ENCODE data around the gene TTC21A.

- no peak for TF ChIP-seq PHF20 (CRISPR knock-in tag; IDR thresholded peaks at IDR 0.05)
- TF ChIP-seq ZFP36L1 (CRISPR knock-in tag; IDR thresholded peaks at IDR 0.05), result no peak
- no peak for TF ChIP-seq CTCF (CRISPR knock-in tag; IDR thresholded peaks at IDR 0.05)
- TF ChIP-seq ARNT (IDR thresholded peaks at IDR 0.05), result no peak
- no peak for TF ChIP-seq ZNF792 (CRISPR knock-in tag; IDR thresholded peaks at IDR 0.05)
- TF ChIP-seq ZBTB1 (CRISPR knock-in tag; IDR thresholded peaks at IDR 0.05; ENCODE audit: borderline replicate concordance), result no peak
- TF ChIP-seq RFX5 (IDR thresholded peaks at IDR 0.05; ENCODE audit: low read depth, low read length), result no peak
- no peak for TF ChIP-seq POLR2AphosphoS5 (IDR thresholded peaks at IDR 0.05; ENCODE audit: low read depth, low read length)
- TF ChIP-seq REST (IDR thresholded peaks at IDR 0.05; ENCODE audit: borderline replicate concordance in 1 of 2, low read depth in 1 of 2, low read length in 2 of 2), result no peak
These were observed 775 bp downstream of the TTC21A start for GRCh38 chr3:39108200-39108710.

All from HepG2 (cell line).